ENCODE data around the gene ZNF546. TPM values are rescaled to one million over a fixed set of nuclear protein-coding genes. Genes with fewer than 3 reads are reported as not detected.

ZNF546 gene
- total and polyA plus RNA-seq, 7 donors, result 1.0 to 9.2 (median 4.3) TPM

- intact Hi-C loops (cut with DNase I), result no loop called here
- H3K4me3 ChIP-seq, result no peak overlapping the region
- H3K9me3 ChIP-seq, result peaks cover 24% of the 10 kb centered on the region
- TF ChIP-seq CTCF (IDR thresholded peaks at IDR 0.05), result no peak
- ATAC-seq (no peak), DNase-seq (no peak)
- 88 to 94% (median 92%) methylated on average over 5 of the region's 5 CpGs for WGBS, 3 donors
- H3K27ac ChIP-seq, result no peak overlapping the region
- H3K4me1 ChIP-seq, result no peaks in the 10 kb centered on the region
- peaks cover 5 to 52% of the 10 kb centered on the region in 2 donors for H3K36me3 ChIP-seq (ENCODE audit: insufficient read depth in 1 of 2, low read depth in 1 of 2)
- no peaks in the 10 kb centered on the region for H3K27me3 ChIP-seq (ENCODE audit: insufficient read depth in 3 of 3, low read length in 2 of 3)
Measured at GRCh38 chr19:39983695-39984300, 13.1 kb upstream of the ZNF546 start.

GRCh38 chr19:39986643-39987042 is 10.2 kb upstream of the ZNF546 start:
- Histone ChIP-seq H3K4me1 (no peaks in the 10 kb centered on the region), H3K4me3 (no peak overlapping the region), H3K36me3 (ENCODE audit: insufficient read depth in 1 of 2, low read depth in 1 of 2) (peaks cover under 1 to 23% of the 10 kb centered on the region in 2 donors), H3K27ac (no peak overlapping the region), H3K27me3 (ENCODE audit: insufficient read depth in 3 of 3, low read length in 2 of 3) (no peaks in the 10 kb centered on the region), H3K9me3 (peaks cover 24% of the 10 kb centered on the region)
- DNase-seq, result no peak
- ATAC-seq, result no peak
- intact Hi-C loops (cut with DNase I), result no loop called here
- TF ChIP-seq CTCF (IDR thresholded peaks at IDR 0.05), result no peak

- ATAC-seq, result no peak
- intact Hi-C loops (cut with DNase I), result no loop called here
- H3K27ac ChIP-seq, result no peak overlapping the region
- no peaks in the 10 kb centered on the region for H3K4me1 ChIP-seq
- DNase-seq, result no peak
- no peak for TF ChIP-seq CTCF (IDR thresholded peaks at IDR 0.05)
- no peaks in the 10 kb centered on the region for H3K27me3 ChIP-seq (ENCODE audit: insufficient read depth in 3 of 3, low read length in 2 of 3)
- peaks cover 0 to 18% of the 10 kb centered on the region in 2 donors for H3K36me3 ChIP-seq (ENCODE audit: insufficient read depth in 1 of 2, low read depth in 1 of 2)
- H3K9me3 ChIP-seq, result peaks cover 24% of the 10 kb centered on the region
- no peak overlapping the region for H3K4me3 ChIP-seq
Measured at GRCh38 chr19:39987167-39987566, 9.7 kb upstream of the ZNF546 start.

GRCh38 chr19:39987596-39987995 is 9.3 kb upstream of the ZNF546 start:
- H3K9me3 ChIP-seq, result peaks cover 24% of the 10 kb centered on the region
- no peak overlapping the region for H3K4me3 ChIP-seq
- DNase-seq, result no peak

More at GRCh38 chr19:39987596-39987995, 9.3 kb upstream of the ZNF546 start:
- Histone ChIP-seq H3K4me1 (no peaks in the 10 kb centered on the region), H3K27me3 (ENCODE audit: insufficient read depth in 3 of 3, low read length in 2 of 3) (no peaks in the 10 kb centered on the region), H3K36me3 (ENCODE audit: insufficient read depth in 1 of 2, low read depth in 1 of 2) (peaks cover 0 to 14% of the 10 kb centered on the region in 2 donors), H3K27ac (no peak overlapping the region)
- intact Hi-C loops (cut with DNase I), result no loop called here
- 93 to 100% (median 95%) methylated on average over 1 of the region's 1 CpG for WGBS, 3 donors
- no peak for TF ChIP-seq CTCF (IDR thresholded peaks at IDR 0.05)
- ATAC-seq, result no peak
